ENCODE data around the gene ZNF594.
"Not testable (repeated sequence)": the region's sequence is repeated elsewhere in the genome, so short reads cannot be mapped to it uniquely, and the experiment has no call there.

The ZNF594 gene

DNA sequence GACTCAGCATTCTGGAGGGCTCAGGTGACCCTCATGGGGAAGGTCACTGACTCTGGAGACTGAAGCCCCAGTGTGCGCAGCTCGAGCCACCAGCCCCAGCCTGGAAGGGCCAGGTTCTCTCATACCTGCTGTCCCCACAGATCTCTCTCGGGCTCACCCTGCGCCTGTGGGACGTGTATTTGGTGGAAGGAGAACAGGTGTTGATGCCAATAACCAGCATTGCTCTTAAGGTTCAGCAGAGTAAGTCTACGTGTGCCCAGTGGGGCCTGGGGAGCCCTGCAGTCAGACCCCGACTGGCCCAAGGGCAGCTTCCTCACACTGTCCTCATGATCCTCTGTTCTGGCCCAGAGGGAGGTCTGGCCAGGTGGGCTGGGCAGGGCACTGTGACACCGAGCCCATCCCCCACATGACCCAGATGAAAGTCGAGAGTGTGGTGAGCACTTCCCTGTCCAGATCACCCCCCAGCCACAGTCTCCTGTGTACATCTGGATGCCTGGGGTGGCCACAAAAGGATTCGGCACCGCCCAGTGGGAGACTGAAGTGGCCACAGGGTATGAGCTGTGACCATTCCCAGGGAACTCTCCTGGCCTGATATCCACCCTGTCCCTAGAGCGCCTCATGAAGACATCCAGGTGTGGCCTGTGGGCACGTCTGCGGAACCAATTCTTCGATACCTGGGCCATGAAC is 54.0 kb downstream of the ZNF594 start:
- not testable (repeated sequence) for DNase-seq (ENCODE audit: low read depth in 1 of 2, low spot score in 1 of 2)

DNA sequence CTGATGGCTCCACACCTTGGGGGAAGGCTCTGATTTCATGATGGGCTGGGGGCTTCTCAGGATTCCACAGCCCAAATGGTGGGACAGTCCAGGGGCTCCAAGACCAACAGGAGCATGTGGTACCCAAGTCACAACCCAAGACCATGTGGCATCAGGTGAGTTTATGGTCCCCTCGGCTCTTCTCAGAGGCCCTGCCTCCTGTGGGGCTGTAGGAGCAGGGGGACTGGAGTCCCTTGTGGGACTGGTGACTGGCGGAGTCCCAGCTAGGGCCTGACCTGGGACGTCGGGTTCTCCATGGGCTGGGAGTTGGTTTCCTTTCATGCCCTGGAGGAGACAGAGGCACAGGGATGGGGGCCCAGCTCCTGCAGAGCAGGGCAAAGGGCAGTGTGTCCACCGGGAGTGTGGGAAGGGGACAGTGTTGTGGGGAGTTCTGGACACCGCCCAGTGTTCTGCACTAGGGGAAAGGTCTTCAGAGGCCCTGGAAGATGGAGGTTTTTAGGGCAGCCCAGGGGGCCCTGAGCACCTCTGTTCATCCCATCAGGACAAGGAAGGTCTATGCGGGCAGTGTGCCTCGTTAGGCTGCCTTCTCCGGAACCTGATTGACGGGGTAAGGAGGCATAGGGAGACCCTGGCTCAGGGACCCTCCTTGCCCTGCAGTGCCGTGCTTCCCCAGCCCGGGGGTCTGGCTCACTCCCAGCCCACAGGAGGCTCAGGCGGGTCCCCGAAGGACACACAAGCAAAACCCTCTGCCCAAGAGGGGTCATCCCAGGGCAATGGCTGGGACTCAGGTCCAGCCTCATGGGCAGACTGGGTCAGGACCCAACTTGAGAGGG is 54.9 kb downstream of the ZNF594 start:
- not testable (repeated sequence) for DNase-seq (ENCODE audit: low read depth in 1 of 2, low spot score in 1 of 2)

DNA sequence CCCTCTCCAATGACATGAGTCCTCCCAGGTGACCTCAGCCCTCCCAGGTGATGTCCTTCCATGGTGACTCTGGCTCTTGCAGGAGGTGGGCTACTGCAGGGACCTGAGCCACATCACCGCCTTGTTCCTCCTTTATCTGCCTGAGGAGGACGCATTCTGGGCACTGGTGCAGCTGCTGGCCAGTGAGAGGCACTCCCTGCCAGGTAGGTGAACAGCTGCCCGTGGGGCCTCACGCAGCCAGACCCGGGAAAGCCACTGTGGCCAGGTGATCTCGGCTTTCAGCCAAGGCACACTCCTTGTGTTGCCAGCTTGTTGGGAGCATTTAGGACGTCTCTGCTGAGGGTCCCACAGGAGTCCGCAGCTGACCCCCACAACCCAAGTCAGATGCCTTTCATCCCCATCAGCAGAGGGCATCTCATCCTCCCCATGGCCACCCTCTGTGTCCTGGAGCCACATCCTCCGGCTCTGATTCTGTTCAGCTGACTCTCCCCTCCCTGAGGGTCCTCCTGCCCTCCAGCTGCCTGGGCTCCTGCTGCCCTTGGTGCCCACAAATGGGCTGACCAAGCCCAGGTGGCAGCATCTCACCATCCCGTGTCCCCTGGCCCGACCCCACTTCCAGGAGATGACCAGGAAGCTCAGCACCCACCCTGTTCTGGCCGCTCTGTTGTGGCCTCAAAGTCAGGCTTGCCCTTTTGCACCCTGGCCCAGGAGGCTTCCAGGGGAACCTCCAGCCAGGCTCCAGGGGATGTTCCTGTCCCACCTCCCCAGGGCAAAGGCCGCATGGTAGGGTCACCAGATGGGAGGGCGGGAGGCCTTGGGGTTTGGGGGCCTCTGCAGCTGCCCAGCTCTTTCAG is 55.7 kb downstream of the ZNF594 start:
- no peak for DNase-seq (ENCODE audit: low read depth in 1 of 2, low spot score in 1 of 2)

DNA sequence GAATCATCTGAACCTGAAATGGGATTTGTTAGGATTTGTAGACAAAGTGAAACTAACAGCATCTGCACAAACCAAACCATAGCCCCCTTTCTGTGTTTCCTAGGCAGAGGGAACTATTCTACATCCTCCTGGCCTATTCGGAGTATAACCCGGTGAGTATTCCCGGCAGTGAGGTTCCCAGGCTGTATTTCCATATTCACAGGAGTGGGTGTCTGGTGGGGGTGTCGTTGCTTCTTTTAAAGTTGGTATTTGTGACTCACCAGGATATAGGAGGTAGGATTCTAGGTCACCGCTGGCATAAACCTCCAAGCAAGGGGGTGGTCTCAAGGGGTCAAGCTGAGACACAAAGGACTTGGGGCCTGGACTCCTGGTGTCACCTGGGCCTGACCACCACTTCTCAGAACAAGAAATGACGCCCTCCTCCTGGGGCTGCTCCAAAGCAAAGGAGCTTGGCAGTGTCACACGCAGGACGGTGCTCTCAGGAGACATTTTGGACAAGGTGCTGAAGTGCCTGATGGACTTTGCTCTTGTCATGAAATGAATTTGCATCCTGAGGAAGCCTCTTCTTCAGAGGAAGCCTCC is 56.4 kb downstream of the ZNF594 start:
- DNase-seq (ENCODE audit: low read depth in 1 of 2, low spot score in 1 of 2) = not testable (repeated sequence)

DNA sequence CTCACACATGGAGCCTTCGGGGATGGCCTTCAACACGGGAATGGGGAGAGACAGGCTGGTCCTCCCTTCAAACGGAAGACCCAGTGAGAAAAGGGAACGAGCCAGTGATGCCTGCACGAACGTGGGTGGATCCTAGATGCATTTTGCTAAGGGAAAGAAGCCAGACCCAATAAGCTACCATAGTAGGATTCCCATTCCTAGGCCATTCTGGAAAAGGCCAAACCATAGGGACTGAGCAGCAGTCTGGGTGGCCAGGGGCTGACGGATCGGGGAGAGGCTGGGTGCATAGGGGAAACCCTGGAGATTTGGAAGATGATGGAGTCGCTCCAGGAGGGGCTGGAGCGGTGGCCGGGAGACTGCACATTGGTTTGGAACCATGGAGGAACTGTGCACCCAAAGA is 57.1 kb downstream of the ZNF594 start:
- not testable (repeated sequence) for DNase-seq (ENCODE audit: low read depth in 1 of 2, low spot score in 1 of 2)

DNA sequence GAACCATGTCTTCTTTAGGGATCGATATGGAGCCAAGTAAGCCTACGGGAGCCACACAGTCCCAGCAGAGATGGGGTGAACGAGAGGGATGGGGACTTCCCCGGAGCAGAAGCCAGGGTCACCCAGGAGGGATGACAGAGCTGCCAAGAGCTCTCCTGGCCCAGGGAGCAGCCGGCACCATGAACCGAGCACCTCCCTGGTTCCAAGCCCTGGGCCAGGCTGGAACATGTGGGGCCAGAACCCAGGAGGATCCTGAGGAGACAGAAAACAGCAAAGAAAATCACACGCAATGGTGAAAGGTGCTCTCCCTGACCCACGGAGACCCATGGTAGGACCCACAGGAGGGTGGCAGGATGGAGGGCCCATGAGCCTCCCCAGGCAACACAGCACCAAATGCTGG is 57.7 kb downstream of the ZNF594 start:
- DNase-seq (ENCODE audit: low read depth in 1 of 2, low spot score in 1 of 2) = not testable (repeated sequence)

DNA sequence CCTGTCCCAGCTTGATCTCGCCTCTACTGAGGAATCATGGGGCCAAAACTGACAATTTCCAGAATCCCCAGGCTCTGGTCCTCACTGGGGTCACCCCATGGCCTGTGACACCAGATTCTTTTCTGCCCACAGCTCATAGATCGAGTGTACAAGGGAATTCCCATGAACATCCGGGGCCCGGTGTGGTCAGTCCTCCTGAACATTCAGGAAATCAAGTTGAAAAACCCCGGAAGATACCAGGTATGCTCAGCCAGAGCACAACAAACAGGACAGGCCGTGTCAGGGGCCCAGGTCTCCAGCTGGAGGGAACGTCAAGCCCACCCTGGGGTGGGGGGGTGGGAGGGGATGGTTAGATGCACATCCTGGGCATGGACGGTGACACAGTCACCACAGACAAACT is 58.4 kb downstream of the ZNF594 start:
- DNase-seq (ENCODE audit: low read depth in 1 of 2, low spot score in 1 of 2) = no peak

DNA sequence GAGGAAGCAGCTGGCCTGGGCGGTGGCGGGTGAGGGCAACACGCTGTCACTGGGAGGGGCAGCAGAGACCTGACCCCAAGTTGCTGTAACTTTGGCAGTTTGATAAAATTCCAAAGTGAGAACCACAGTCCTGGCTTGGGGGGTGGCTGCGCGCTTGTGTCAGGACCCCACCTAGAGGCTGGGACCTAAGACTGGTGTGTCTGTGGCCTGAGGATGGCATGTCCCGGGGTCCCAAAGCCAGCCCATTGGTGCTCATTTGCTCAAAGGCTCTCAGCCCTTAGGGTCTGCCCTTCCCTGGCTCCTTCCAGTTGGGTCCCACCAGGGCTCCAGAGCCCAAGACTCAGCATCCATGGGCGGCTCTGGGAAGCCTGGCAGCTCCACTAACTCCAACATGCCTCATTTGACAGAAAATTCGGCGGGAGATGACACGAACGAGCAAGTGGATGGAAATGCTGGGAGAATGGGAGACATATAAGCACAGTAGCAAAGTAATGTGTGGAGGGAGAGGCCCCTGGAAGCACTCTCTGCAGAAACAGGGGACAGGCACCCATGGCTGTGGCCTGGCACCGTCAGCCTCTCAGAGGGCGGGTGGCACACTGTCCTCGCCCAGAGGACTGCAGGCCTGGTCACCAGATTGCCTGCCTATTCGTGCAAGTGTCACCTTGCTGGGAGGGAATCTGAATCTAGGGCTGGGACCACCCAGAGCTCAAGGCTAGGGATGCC is 59.0 kb downstream of the ZNF594 start:
- not testable (repeated sequence) for DNase-seq (ENCODE audit: low read depth in 1 of 2, low spot score in 1 of 2)

DNA sequence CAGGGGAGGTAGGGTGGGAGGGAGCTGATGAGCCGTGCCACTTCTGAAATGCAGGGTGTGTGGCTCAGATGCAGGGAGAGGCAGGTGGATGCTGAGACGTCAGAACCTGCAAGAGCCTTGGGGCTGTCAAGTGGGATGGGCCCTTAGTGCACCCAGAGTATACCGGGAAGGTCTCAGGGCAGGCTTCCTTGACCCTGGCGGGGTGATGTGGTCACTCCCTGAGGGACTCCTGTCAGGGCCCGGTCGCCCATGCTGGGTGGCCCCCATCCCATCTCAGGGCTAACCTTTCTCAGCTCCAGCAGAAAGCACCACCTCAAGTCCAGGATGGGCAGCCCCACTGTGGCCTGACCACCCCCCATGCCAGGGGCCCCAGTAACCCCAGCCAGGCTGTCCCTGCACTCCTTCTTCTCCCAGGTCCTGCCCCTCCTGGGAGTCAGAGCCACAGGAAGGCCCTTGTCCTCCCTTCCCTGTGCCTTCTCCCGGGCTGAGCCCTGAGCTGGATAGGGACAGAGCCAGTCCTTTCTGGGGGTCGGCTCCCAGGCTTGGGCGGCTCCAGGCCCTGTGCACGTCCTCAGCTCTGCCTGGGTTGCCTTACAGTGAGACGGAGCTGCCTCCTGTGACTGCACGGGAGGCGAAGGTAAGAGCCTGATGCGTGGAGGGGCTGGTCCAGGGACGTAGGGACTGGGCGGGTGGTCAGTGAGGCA is 59.7 kb downstream of the ZNF594 start:
- not testable (repeated sequence) for DNase-seq (ENCODE audit: low read depth in 1 of 2, low spot score in 1 of 2)

DNA sequence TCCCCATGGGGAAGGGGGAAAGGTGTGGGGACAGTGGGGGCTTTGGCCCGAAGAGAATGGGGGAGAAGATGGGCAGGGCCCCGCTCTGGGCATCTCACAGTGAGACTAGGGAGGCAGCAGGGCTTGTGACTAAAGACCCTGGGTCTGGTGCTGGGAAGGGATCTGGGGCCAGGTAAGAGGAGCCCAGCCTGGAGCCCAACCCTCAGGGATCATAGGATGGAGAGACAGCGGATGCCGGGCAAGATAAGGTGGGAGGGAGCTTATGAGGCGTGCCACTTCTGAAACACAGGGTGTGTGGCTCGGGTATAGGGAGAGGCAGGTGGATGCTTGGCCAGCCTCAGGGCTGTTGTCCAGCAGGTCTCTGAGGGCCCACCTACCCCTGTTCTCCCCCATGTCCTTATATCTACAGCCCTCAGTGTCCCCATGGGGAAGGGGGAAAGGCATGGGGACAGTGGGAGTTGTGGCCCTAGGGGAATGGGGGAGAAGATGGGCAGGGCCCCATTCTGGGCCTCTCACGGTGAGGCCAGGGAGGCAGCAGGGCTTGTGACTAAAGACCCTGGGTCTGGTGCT is 60.4 kb downstream of the ZNF594 start:
- DNase-seq (ENCODE audit: low read depth in 1 of 2, low spot score in 1 of 2) = no peak

DNA sequence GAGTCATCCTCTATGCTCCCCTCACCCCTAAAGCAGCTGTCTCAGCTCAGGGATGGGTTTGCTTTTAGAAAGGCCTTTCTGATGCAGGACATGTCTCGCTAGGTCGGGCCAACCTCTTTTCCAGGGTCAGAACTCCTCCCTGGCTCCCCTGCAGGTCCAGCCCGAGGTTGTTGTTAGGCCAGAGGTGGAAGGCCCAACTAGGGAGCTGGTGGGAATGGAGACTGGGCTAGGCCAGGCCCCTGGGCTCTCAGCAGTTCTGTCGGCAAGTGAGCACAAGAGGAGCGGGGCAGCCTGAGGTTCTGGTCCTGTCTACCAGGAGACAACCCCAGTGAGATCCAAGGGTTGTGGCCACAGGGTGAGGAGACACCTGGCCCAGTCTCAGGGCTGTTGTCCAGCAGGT is 61.0 kb downstream of the ZNF594 start:
- DNase-seq (ENCODE audit: low read depth in 1 of 2, low spot score in 1 of 2) = not testable (repeated sequence)

DNA sequence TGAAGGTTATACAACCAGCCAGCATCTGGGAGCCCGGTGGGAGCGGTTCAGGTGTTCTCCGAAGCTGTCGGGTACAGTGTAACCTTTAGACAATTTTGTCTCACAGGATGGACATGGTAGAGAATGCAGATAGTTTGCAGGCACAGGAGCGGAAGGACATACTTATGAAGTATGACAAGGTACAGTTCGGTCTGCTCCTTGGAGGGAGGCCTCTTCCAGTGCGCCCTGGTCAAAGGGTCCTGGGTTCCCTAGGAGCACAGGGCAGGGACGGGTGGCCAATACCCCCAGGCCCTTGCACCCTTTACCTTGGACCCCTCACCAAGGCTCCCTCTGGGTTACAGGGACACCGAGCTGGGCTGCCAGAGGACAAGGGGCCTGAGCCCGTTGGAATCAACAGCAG is 61.4 kb downstream of the ZNF594 start:
- DNase-seq (ENCODE audit: low read depth in 1 of 2, low spot score in 1 of 2) = not testable (repeated sequence)

DNA sequence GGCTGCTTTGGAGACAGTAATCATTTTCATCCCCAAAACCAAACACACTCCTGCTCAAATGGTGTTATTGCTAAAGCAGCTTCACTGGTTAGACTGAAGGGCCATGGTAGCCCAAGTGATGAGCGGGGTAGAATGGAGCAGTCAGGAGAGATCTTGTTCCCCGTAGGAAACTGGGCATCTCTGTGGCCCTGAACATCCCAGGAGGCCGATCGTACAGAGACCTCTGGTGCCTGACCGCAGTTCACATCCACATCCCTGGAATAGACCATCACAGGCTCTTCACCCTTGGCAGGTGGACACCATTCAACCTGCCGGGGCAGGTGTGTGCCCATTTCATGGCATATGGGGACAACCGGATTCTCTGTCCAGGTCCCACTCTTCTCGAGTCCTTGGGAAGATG is 61.9 kb downstream of the ZNF594 start:
- not testable (repeated sequence) for DNase-seq (ENCODE audit: low read depth in 1 of 2, low spot score in 1 of 2)
